Thoracic aorta (tissue), 2 donors: ENCODE results near the gene MTM1. TPM values are rescaled to one million over a fixed set of nuclear protein-coding genes. Genes with fewer than 3 reads are reported as not detected.

Experiments used
- ATAC-seq: fragments of 150-250 bp; one replicate; pipeline ENCODE4 v1.8.0; 2017; ENCODE audit warnings: low read depth; ENCODE audit not compliant: insufficient number of reproducible peaks, low FRiP score
- DNase-seq: peaks from one replicate; pipeline ENCODE4 v3.0.0-alpha.2; 2020; ENCODE audit warnings: low spot score
- H3K27ac ChIP-seq, 2 donors: fragments of 200-600 bp; sonication (generic); 1 replicate in 1 of 2; 2 replicates in 1 of 2; pipeline ENCODE4 v1.5.1; 2016; ENCODE audit warnings: mild to moderate bottlenecking in 2 of 2, moderate library complexity in 2 of 2
- H3K27me3 ChIP-seq: fragments of 200-600 bp; sonication (generic); replicated peaks from 2 replicates; pipeline ENCODE4 v1.6.0; 2016; ENCODE audit warnings: mild to moderate bottlenecking; ENCODE audit not compliant: insufficient read depth
- H3K36me3 ChIP-seq: fragments of 200-600 bp; sonication (generic); one replicate; pipeline ENCODE4 v1.5.1; 2016
- H3K4me1 ChIP-seq, 2 donors: fragments of 200-600 bp; sonication (generic); 1 replicate in 1 of 2; 2 replicates in 1 of 2; pipeline versions ENCODE4 v1.5.1 to v1.6.0; 2016; ENCODE audit warnings: low read depth in 2 of 2, mild to moderate bottlenecking in 1 of 2; ENCODE audit not compliant: control insufficient read depth in 1 of 2
- H3K4me3 ChIP-seq: fragments of 200-600 bp; sonication (generic); 2 replicates; pipeline ENCODE4 v1.5.1; 2016; ENCODE audit warnings: mild to moderate bottlenecking
- H3K9me3 ChIP-seq: fragments of 200-600 bp; sonication (generic); 2 replicates; pipeline ENCODE4 v1.5.1; 2016
- total RNA-seq, 2 donors: library from RNA; depleted of rRNA; stranded (reverse); fragments of >200 nt; gene quantifications; one replicate each; pipeline versions ENCODE4 v1.1.0 to v1.2.3, GENCODE V29; 2016
- TF ChIP-seq, protein P1 (sequence below): fragments of 200-600 bp; sonication (generic); IDR thresholded peaks from one replicate; pipeline ENCODE4 v1.5.1; 2019; ENCODE audit warnings: antibody characterized with exemption

Gene MTM1
- total RNA-seq, 2 donors from 2014 or later, result 18.8 to 21.4 TPM

DNA sequence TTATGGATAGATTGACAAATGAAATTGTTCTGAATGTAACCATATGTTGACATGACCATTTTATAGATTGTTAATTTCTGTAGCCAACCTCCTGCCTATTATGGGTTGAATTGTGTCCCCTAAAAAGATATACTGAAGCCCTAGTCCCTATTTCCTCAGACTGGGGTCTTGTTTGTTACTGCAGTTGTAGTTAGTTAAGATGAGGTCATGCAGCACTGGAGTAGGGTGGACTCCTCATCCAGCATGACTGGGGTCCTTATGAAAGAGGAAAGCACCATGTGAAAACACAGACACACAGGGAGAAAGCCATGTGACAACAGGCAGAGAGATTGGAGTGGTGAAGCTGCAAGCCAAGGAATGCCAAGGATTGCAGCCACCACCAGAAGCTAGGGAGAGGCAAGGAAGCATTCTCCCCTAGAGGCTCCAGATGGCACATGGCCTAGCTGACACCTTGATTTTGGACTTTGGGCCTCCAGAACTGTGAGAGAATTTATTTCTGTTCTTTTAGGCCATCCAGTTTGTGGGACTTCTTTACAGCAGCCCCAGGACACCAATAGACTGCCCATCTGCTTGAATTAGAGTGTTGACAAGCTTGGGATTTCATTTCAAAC is 14.0 kb downstream of the MTM1 start:
- DNase-seq (no peak), ATAC-seq (no peak)
- Histone ChIP-seq H3K27ac (no peak overlapping the region), H3K27me3 (no peaks in the 10 kb centered on the region), H3K9me3 (no peaks in the 10 kb centered on the region), H3K4me1 (no peaks in the 10 kb centered on the region), H3K4me3 (no peak overlapping the region), H3K36me3 (no peaks in the 10 kb centered on the region)
- TF ChIP-seq, protein P1, sequence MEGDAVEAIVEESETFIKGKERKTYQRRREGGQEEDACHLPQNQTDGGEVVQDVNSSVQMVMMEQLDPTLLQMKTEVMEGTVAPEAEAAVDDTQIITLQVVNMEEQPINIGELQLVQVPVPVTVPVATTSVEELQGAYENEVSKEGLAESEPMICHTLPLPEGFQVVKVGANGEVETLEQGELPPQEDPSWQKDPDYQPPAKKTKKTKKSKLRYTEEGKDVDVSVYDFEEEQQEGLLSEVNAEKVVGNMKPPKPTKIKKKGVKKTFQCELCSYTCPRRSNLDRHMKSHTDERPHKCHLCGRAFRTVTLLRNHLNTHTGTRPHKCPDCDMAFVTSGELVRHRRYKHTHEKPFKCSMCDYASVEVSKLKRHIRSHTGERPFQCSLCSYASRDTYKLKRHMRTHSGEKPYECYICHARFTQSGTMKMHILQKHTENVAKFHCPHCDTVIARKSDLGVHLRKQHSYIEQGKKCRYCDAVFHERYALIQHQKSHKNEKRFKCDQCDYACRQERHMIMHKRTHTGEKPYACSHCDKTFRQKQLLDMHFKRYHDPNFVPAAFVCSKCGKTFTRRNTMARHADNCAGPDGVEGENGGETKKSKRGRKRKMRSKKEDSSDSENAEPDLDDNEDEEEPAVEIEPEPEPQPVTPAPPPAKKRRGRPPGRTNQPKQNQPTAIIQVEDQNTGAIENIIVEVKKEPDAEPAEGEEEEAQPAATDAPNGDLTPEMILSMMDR, result no peak

DNA sequence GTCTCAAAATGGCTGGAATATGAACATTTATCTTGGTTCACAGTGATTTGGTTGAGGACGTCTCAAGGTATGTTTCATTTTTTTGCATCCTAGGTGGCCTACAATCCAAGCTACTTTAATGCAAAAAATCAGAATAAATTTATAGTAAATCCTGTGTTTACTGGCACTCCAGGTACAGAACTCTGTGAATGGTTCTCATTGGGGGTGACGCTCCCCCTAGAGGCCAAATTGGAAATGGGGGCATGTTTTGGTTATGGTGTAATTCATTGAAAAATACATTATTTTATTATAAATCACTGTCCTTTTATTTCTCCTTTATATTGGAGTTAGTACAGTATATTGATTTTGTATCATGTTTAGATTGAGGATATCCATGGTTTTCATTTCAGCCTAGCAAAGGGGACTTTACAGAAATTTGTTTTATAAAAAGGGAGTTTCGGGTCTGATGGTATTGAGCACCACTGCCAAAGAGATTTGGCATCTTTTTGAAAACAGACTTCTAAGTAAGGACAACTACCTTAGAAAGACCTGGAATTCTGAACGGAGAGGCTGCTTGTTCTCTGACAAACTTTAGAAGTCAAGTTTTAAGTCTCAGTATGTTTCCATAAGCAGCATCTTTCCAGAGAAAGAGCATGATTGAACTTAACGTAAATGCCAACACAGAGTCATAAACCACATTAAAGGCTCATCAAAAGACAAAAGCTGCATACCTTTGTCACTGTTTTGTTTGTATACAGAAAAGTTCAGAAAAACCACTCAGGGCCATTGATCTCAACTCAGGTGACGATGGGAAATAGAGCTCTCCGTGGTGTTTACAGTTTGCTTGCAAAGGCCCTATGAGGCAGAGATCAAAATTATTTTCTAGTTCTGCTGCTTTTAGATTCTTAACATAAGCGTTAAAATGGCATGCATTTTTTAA is 19.4 kb downstream of the MTM1 start:
- Histone ChIP-seq H3K27me3 (no peaks in the 10 kb centered on the region), H3K27ac (no peak overlapping the region), H3K9me3 (no peaks in the 10 kb centered on the region), H3K36me3 (no peaks in the 10 kb centered on the region), H3K4me1 (no peaks in the 10 kb centered on the region), H3K4me3 (no peak overlapping the region)
- ATAC-seq, result no peak
- TF ChIP-seq, protein P1, result peak; percentile 50
- DNase-seq, result no peak

DNA sequence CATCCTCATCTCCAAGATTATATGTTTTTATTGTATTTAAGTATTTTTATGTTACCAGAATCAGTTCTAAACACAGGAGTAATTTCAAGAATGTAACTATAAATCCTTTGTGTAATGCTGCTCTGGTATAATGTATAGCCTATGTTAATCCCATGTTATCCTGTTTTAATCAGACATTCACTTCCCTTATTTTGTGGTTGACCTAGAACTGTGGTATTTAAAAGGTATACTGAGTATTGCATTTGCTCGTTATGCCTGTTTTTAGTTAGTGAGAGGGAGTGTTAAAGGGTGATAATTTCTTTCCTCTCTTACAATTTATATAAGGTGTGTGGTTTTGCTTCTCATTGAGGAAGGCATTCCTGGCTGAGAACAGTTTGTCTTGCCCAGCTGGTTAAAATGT is 26.2 kb downstream of the MTM1 start:
- no peaks in the 10 kb centered on the region for H3K4me1 ChIP-seq
- ATAC-seq (no peak), DNase-seq (no peak)
- H3K36me3 ChIP-seq, result no peaks in the 10 kb centered on the region
- no peaks in the 10 kb centered on the region for H3K27me3 ChIP-seq
- no peaks in the 10 kb centered on the region for H3K9me3 ChIP-seq
- no peak overlapping the region for H3K4me3 ChIP-seq
- no peak overlapping the region for H3K27ac ChIP-seq
- TF ChIP-seq, protein P1, result no peak

DNA sequence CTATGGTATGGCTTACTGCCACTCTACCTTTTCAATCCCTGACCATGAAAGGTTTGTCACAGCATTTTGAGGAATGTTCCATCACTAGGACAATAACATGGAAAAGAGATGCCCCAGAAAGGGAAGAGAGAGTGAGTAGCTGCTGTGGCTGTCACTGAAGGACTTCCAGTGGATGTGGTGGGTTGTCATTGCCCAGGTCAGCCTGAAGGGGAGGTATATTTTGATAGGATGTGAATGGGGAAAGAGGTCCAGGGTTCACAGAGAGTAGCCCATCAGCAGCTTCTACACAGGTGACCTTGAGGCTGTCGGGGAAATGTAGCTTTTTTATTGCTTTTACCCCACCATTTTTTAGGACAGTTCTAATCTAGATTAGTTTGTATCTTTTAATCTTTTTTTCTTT is 30.8 kb downstream of the MTM1 start:
- H3K27me3 ChIP-seq, result no peaks in the 10 kb centered on the region
- H3K9me3 ChIP-seq, result no peaks in the 10 kb centered on the region
- DNase-seq (no peak), ATAC-seq (no peak)
- TF ChIP-seq, protein P1, result no peak
- H3K4me3 ChIP-seq, result no peak overlapping the region
- H3K36me3 ChIP-seq, result no peaks in the 10 kb centered on the region
- no peaks in the 10 kb centered on the region for H3K4me1 ChIP-seq
- no peak overlapping the region for H3K27ac ChIP-seq

DNA sequence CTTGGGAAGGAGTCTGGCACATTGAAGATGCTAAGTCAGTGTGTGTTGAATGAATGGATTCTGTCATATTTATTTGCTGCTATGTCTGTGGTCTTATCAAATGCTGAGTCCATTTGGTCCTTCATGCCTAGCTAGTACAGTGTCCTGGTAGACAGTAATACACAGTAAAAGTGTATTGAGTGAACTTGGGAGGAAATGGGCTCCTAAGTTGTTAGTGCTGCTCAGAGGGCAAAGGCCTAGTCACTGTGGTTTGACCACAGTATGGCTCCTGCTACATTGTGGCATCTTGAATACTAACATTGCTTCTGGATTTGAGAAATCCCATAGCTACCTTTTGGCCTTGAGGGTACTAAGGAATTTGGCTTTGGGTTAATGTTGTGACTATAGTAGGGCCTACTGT is 33.9 kb downstream of the MTM1 start:
- Histone ChIP-seq H3K9me3 (no peaks in the 10 kb centered on the region), H3K27me3 (no peaks in the 10 kb centered on the region), H3K36me3 (no peaks in the 10 kb centered on the region), H3K4me1 (no peaks in the 10 kb centered on the region), H3K27ac (no peak overlapping the region), H3K4me3 (no peak overlapping the region)
- TF ChIP-seq, protein P1, result no peak
- DNase-seq (no peak), ATAC-seq (no peak)
